Activated gamma-delta T cell treated with anti-CD3 and anti-CD28 coated beads, Interleukin-2, amount 50 U/mL, for 16 hours (primary cell): Measurements from ENCODE around the gene CYP4V2.
"Not testable (repeated sequence)": the region's sequence is repeated elsewhere in the genome, so short reads cannot be mapped to it uniquely, and the experiment has no call there.

Experiments used
- DNase-seq: peaks from one replicate; pipeline ENCODE4 v3.0.0-alpha.2; 2020; ENCODE audit warnings: low read depth

Gene CYP4V2

GRCh38 chr4:186228514-186228894 lies 37.1 kb downstream of the CYP4V2 start:
- DNase-seq = no peak

GRCh38 chr4:186234367-186234766 lies 43.0 kb downstream of the CYP4V2 start:
- no peak for DNase-seq

- no peak for DNase-seq
Observed at GRCh38 chr4:186236126-186236525, 44.8 kb downstream of the CYP4V2 start.

GRCh38 chr4:186240452-186240847 lies 49.1 kb downstream of the CYP4V2 start:
- DNase-seq = no peak

GRCh38 chr4:186240848-186241491 lies 49.6 kb downstream of the CYP4V2 start:
- no peak for DNase-seq

- no peak for DNase-seq
Observed at GRCh38 chr4:186241616-186242015, 50.2 kb downstream of the CYP4V2 start.

GRCh38 chr4:186242031-186242430 lies 50.7 kb downstream of the CYP4V2 start:
- DNase-seq = not testable (repeated sequence)

GRCh38 chr4:186243331-186243730 lies 52.0 kb downstream of the CYP4V2 start:
- no peak for DNase-seq

- no peak for DNase-seq
Observed at GRCh38 chr4:186244835-186245234, 53.5 kb downstream of the CYP4V2 start.

- DNase-seq = not testable (repeated sequence)
Observed at GRCh38 chr4:186247062-186247752, 55.8 kb downstream of the CYP4V2 start.

- no peak for DNase-seq
Observed at GRCh38 chr4:186248643-186249042, 57.3 kb downstream of the CYP4V2 start.

GRCh38 chr4:186249785-186250754 lies 58.7 kb downstream of the CYP4V2 start:
- no peak for DNase-seq

- no peak for DNase-seq
Observed at GRCh38 chr4:186250760-186251159, 59.4 kb downstream of the CYP4V2 start.

GRCh38 chr4:186255122-186255521 lies 63.8 kb downstream of the CYP4V2 start:
- no peak for DNase-seq

- no peak for DNase-seq
Observed at GRCh38 chr4:186258216-186258811, 66.9 kb downstream of the CYP4V2 start.

GRCh38 chr4:186260117-186260503 lies 68.7 kb downstream of the CYP4V2 start:
- DNase-seq = no peak
